Hepatocyte (in vitro differentiated cells): ENCODE data around the gene MICAL3.

ENCODE experiments used
- EZH2 ChIP-seq: fragments of 200-600 bp; sonication (generic); IDR thresholded peaks from 2 replicates; pipeline ENCODE4 v1.6.1; 2016; ENCODE audit warnings: antibody characterized with exemption, mild to moderate bottlenecking, borderline replicate concordance
- EZH2phosphoT487 ChIP-seq: fragments of 200-600 bp; sonication (generic); IDR thresholded peaks from one replicate; pipeline ENCODE4 v1.6.1; 2018; ENCODE audit warnings: antibody characterized with exemption, mild to moderate bottlenecking, low read depth, moderate library complexity; ENCODE audit not compliant: unreplicated experiment, severe bottlenecking
- TF ChIP-seq, protein P1 (sequence below): fragments of 200-600 bp; sonication (generic); IDR thresholded peaks from 2 replicates; pipeline ENCODE4 v1.5.1; 2016; ENCODE audit warnings: antibody characterized with exemption, mild to moderate bottlenecking; ENCODE audit not compliant: poor library complexity

- TF ChIP-seq, protein P1, sequence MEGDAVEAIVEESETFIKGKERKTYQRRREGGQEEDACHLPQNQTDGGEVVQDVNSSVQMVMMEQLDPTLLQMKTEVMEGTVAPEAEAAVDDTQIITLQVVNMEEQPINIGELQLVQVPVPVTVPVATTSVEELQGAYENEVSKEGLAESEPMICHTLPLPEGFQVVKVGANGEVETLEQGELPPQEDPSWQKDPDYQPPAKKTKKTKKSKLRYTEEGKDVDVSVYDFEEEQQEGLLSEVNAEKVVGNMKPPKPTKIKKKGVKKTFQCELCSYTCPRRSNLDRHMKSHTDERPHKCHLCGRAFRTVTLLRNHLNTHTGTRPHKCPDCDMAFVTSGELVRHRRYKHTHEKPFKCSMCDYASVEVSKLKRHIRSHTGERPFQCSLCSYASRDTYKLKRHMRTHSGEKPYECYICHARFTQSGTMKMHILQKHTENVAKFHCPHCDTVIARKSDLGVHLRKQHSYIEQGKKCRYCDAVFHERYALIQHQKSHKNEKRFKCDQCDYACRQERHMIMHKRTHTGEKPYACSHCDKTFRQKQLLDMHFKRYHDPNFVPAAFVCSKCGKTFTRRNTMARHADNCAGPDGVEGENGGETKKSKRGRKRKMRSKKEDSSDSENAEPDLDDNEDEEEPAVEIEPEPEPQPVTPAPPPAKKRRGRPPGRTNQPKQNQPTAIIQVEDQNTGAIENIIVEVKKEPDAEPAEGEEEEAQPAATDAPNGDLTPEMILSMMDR, result no peak
- TF ChIP-seq EZH2 (no peak), EZH2phosphoT487 (no peak)
These were observed 44.7 kb upstream of the MICAL3 start for GRCh38 chr22:18069041-18069440.
